SK-N-SH (cell line): Measurements from ENCODE around the gene SPTBN1. TPM values are rescaled to one million over a fixed set of nuclear protein-coding genes. Genes with fewer than 3 reads are reported as not detected.

Experiments
- CTCF ChIA-PET: fragments of 300-600, 350-600 bp; formaldehyde crosslinking; extraction: SDS; loops from one replicate; lab custom pipeline; 2021; lab: Yijun Ruan, JAX
- POLR2A ChIA-PET: fragments of 350-600 bp; sonication (Branson Sonifier 250); formaldehyde crosslinking; extraction: SDS; loops from one replicate; lab custom pipeline; 2020; ENCODE audit warnings: antibody characterized with exemption, inconsistent platforms; lab: Yijun Ruan, JAX
- DNase-seq: peaks from one replicate; pipeline ENCODE4 v3.0.0; 2012
- H2AFZ ChIP-seq: fragments of 200-600 bp; sonication (generic); 2 replicates; pipeline ENCODE4 v1.8.1; 2016; ENCODE audit warnings: antibody characterized with exemption, mild to moderate bottlenecking, low read depth
- H3F3A ChIP-seq: fragments of 200-600 bp; sonication (generic); replicated peaks from 2 replicates; pipeline ENCODE3; 2016; ENCODE audit warnings: antibody characterized with exemption, mild to moderate bottlenecking; ENCODE audit not compliant: insufficient read depth
- H3K27ac ChIP-seq, 2 experiments: fragments of 200-500 bp in 1 of 2; fragments of 200-600 bp in 1 of 2; sonication (Bioruptor generic) in 1 of 2; sonication (generic), shearing (Covaris generic) in 1 of 2; 2 replicates each; pipeline versions ENCODE4 v1.5.1 to v1.6.1; 2014 to 2016; ENCODE audit warnings: low read depth in 2 of 2, inconsistent platforms in 1 of 2, low read length in 1 of 2, mild to moderate bottlenecking in 1 of 2, mixed read lengths in 1 of 2
- H3K27me3 ChIP-seq: fragments of 200-600 bp; sonication (generic), shearing (Covaris generic); 2 replicates; pipeline ENCODE4 v1.6.1; 2016; ENCODE audit warnings: mixed run types; ENCODE audit not compliant: insufficient read depth
- H3K36me3 ChIP-seq, 2 experiments: fragments of 200-500 bp in 1 of 2; fragments of 200-600 bp in 1 of 2; sonication (Bioruptor generic) in 1 of 2; sonication (generic) in 1 of 2; replicated peaks in 1 of 2; 2 replicates each; pipeline versions ENCODE3 to v1.5.1; 2014 to 2016; ENCODE audit warnings: low read length in 1 of 2, mild to moderate bottlenecking in 1 of 2; ENCODE audit not compliant: insufficient read depth in 2 of 2, control insufficient read depth in 1 of 2
- H3K4me1 ChIP-seq, 2 experiments: fragments of 200-500 bp in 1 of 2; fragments of 200-600 bp in 1 of 2; sonication (Bioruptor generic) in 1 of 2; sonication (generic), shearing (Covaris generic) in 1 of 2; 2 replicates each; pipeline versions ENCODE4 v1.5.1 to v1.6.1; 2014 to 2016; ENCODE audit warnings: low read depth in 1 of 2, low read length in 1 of 2, mixed run types in 1 of 2; ENCODE audit not compliant: insufficient read depth in 2 of 2, control insufficient read depth in 1 of 2
- H3K4me2 ChIP-seq: fragments of 200-600 bp; sonication (generic), shearing (Covaris generic); 2 replicates; pipeline ENCODE4 v1.6.1; 2017; ENCODE audit warnings: mixed run types
- H3K4me3 ChIP-seq, 2 experiments: fragments of 200-500 bp in 1 of 2; fragments of 200-600 bp in 1 of 2; sonication (Bioruptor generic) in 1 of 2; sonication (generic), shearing (Covaris generic) in 1 of 2; 2 replicates each; pipeline versions ENCODE4 v1.5.1 to v1.8.1; 2014 to 2016; ENCODE audit warnings: low read depth in 2 of 2, inconsistent platforms in 1 of 2, low read length in 1 of 2, mild to moderate bottlenecking in 1 of 2, mixed read lengths in 1 of 2, moderate library complexity in 1 of 2
- H3K79me2 ChIP-seq: fragments of 200-600 bp; sonication (generic); 2 replicates; pipeline ENCODE4 v1.8.1; 2017; ENCODE audit warnings: mild to moderate bottlenecking; ENCODE audit not compliant: insufficient read depth
- H3K9ac ChIP-seq: fragments of 200-600 bp; sonication (generic); 2 replicates; pipeline ENCODE4 v1.6.1; 2017; ENCODE audit warnings: mixed run types
- H3K9me2 ChIP-seq: fragments of 200-600 bp; sonication (generic); 2 replicates; pipeline ENCODE4 v1.6.1; 2017; ENCODE audit warnings: mixed run types
- H3K9me3 ChIP-seq: fragments of 200-600 bp; sonication (generic); 2 replicates; pipeline ENCODE4 v1.6.1; 2017; ENCODE audit warnings: mixed run types, mild to moderate bottlenecking, moderate library complexity
- H4K20me1 ChIP-seq: fragments of 200-600 bp; sonication (generic); 2 replicates; pipeline ENCODE4 v1.6.1; 2017; ENCODE audit warnings: mild to moderate bottlenecking, mixed run types; ENCODE audit not compliant: insufficient read depth
- CHD2 ChIP-seq: fragments of 150-350 bp; IDR thresholded peaks from 2 replicates; pipeline ENCODE4 v1.6.1; 2018; ENCODE audit warnings: low read length; ENCODE audit not compliant: partially characterized antibody
- EP300 ChIP-seq, 2 experiments: IDR thresholded peaks; 2 replicates each; pipeline versions ENCODE4 v1.4.0 to v1.6.1; 2012; ENCODE audit warnings: borderline replicate concordance in 1 of 2, low read depth in 1 of 2, low read length in 1 of 2
- FOXJ3 ChIP-seq: sonication (generic); formaldehyde crosslinking; IDR thresholded peaks from 2 replicates; pipeline ENCODE4 v1.5.1; 2020; ENCODE audit warnings: mild to moderate bottlenecking, missing genetic modification reagents
- FOXM1 ChIP-seq: IDR thresholded peaks from 2 replicates; pipeline ENCODE4 v1.4.0; 2012; ENCODE audit warnings: low read depth, mild to moderate bottlenecking
- GABPA ChIP-seq: IDR thresholded peaks from 2 replicates; pipeline ENCODE4 v1.4.0; 2012; ENCODE audit warnings: low read depth, mild to moderate bottlenecking
- MXI1 ChIP-seq: IDR thresholded peaks from 2 replicates; pipeline ENCODE4 v1.6.1; 2012; ENCODE audit warnings: mild to moderate bottlenecking, low read depth, low read length, improper control_type of control experiment
- NRF1 ChIP-seq: IDR thresholded peaks from 2 replicates; pipeline ENCODE4 v1.6.1; 2012; ENCODE audit warnings: low read depth, mild to moderate bottlenecking, low read length
- POLR2AphosphoS5 ChIP-seq: IDR thresholded peaks from 2 replicates; pipeline ENCODE4 v1.6.1; 2012; ENCODE audit warnings: low read depth, low read length
- RCOR1 ChIP-seq: fragments of 150-350 bp; IDR thresholded peaks from 2 replicates; pipeline ENCODE4 v1.6.1; 2017; ENCODE audit warnings: antibody characterized with exemption, low read length
- REST ChIP-seq: IDR thresholded peaks from 2 replicates; pipeline ENCODE4 v1.6.1; 2012; ENCODE audit warnings: mild to moderate bottlenecking, low read depth, low read length, moderate library complexity
- RFX5 ChIP-seq: IDR thresholded peaks from 2 replicates; pipeline ENCODE4 v1.6.1; 2012; ENCODE audit warnings: mild to moderate bottlenecking, improper control_type of control experiment, low read length
- SIN3A ChIP-seq: IDR thresholded peaks from 2 replicates; pipeline ENCODE4 v1.6.1; 2012; ENCODE audit warnings: low read depth, mild to moderate bottlenecking, low read length, moderate library complexity, borderline replicate concordance
- TAF1 ChIP-seq: IDR thresholded peaks from 2 replicates; pipeline ENCODE4 v1.6.1; 2012; ENCODE audit warnings: low read depth, mild to moderate bottlenecking, low read length, moderate library complexity, borderline replicate concordance
- YY1 ChIP-seq: IDR thresholded peaks from 2 replicates; pipeline ENCODE4 v1.4.0; 2012; ENCODE audit warnings: low read depth, mild to moderate bottlenecking
- WGBS: methylation state at CpG from one replicate; pipeline ENCODE4 v1.1.6; 2017; ENCODE audit warnings: low lambda C conversion rate; 5-methylcytosine and 5-hydroxymethylcytosine counted together
- polyA plus RNA-seq, 3 experiments: library from polyadenylated mRNA; depleted of rRNA; stranded (reverse); fragments of >200 nt; gene quantifications; 2 replicates each; pipeline ENCODE4 v1.2.3, GENCODE V29; 2012
- TF ChIP-seq, protein P1 (sequence below): fragments of 200-600 bp; sonication (generic); IDR thresholded peaks from 2 replicates; pipeline ENCODE4 v1.6.1; 2017; ENCODE audit warnings: antibody characterized with exemption, mild to moderate bottlenecking, moderate library complexity
- TF ChIP-seq, protein P2 (sequence below): IDR thresholded peaks from 2 replicates; pipeline ENCODE4 v1.4.0; 2012; ENCODE audit warnings: low read depth
- TF ChIP-seq, protein P3 (sequence below): IDR thresholded peaks from 2 replicates; pipeline ENCODE4; 2012

The SPTBN1 gene
- polyA plus RNA-seq (2012; rRNA removed), result 27.1 and 29.1 TPM in 2 replicates
- 15.4 and 18.8 TPM in 2 replicates for polyA plus RNA-seq (2012; cell fraction: cytosol; rRNA removed)
- polyA plus RNA-seq (2012; cell fraction: nucleus; rRNA removed), result 92.5 and 114 TPM in 2 replicates

DNA sequence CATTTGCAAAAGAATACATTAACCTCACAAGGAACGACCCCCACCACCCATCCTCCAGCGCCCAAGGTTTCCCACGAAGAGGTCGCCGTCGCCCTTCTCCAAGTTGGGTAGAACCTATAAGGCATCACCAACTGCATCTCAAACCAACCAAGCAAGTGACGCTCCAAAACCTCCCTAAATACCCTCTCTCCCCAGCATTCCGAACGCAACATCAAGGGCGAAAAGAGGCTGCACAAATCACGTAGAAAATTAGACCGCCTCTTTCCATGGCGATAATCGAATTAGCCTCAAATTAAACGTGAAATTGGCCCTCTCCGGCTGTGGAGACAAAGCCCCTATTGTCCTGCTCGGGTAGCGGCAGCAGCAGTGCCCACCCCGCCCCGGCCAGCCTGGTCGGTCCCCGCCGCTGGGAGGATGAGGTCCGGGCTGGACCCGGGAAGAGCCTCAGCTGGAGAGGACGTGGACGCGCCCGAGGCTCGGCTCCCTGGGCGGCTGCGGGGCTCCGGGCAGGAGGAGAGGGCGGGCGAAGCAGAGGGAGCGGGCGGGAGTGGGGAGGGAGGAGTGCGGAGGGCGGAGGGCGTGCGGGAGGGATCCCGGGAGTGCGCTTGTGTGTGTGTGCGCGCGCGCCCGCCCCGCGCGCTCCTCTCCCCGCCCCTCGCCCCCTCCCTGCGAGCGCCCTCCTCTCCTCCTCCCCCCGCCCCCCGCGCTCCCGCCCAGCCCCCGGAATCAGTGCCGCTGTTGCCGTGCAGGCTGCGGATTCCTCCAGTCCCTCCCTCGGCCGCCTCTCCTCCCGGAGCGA is at the start of gene SPTBN1:
Gene SPTBN1 (plus strand): TSS at position 765 of the 799 bp plus-strand sequence. CDS start 70,092 bp downstream, outside the sequence.
- CTCF ChIA-PET, result interaction anchor here (1.1 kb wide), 1 partner anchor 349 kb away, joined by 3 read pairs; no protein-coding TSS in a partner anchor
- peak within 1 kb of the TSS; percentile 82 to 96 for H3K27ac ChIP-seq
- H4K20me1 ChIP-seq, result peaks cover 29% of the 10 kb centered on the region
- no peaks in the 10 kb centered on the region for H3K9me3 ChIP-seq
- TF ChIP-seq YY1, result no peak
- TF ChIP-seq RFX5, result peak; percentile 33; the same call in 1 of the 2 replicates
- no peak for TF ChIP-seq GABPA
- TF ChIP-seq, protein P1, sequence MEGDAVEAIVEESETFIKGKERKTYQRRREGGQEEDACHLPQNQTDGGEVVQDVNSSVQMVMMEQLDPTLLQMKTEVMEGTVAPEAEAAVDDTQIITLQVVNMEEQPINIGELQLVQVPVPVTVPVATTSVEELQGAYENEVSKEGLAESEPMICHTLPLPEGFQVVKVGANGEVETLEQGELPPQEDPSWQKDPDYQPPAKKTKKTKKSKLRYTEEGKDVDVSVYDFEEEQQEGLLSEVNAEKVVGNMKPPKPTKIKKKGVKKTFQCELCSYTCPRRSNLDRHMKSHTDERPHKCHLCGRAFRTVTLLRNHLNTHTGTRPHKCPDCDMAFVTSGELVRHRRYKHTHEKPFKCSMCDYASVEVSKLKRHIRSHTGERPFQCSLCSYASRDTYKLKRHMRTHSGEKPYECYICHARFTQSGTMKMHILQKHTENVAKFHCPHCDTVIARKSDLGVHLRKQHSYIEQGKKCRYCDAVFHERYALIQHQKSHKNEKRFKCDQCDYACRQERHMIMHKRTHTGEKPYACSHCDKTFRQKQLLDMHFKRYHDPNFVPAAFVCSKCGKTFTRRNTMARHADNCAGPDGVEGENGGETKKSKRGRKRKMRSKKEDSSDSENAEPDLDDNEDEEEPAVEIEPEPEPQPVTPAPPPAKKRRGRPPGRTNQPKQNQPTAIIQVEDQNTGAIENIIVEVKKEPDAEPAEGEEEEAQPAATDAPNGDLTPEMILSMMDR, result no peak
- TF ChIP-seq FOXM1, result no peak
- peak; percentile 33; the same call in 1 of the 2 replicates for TF ChIP-seq FOXJ3 (CRISPR knock-in tag)
- peak; percentile 70; the same call in 1 of the 2 replicates for TF ChIP-seq POLR2AphosphoS5
- TF ChIP-seq MXI1, result peak; percentile 44; the same call in 1 of the 2 replicates
- peak; percentile 36; the same call in 1 of the 2 replicates for TF ChIP-seq SIN3A
- TF ChIP-seq, protein P2, sequence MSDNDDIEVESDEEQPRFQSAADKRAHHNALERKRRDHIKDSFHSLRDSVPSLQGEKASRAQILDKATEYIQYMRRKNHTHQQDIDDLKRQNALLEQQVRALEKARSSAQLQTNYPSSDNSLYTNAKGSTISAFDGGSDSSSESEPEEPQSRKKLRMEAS, result 0 out of 2 replicates have a peak, but pooled peaks have one; percentile 11
- peak; percentile 54 for TF ChIP-seq NRF1
- 0 out of 2 replicates have a peak, but pooled peaks have one; percentile 2 for TF ChIP-seq RCOR1
- TF ChIP-seq REST, result no peak
- TF ChIP-seq EP300 (IDR thresholded peaks at IDR 0.05; ENCODE audit: borderline replicate concordance in 1 of 2, low read depth in 1 of 2, low read length in 1 of 2), result peak in 1 of 2 experiments; percentile 14; a peak in 1 of 4 replicates
- TF ChIP-seq, protein P3, sequence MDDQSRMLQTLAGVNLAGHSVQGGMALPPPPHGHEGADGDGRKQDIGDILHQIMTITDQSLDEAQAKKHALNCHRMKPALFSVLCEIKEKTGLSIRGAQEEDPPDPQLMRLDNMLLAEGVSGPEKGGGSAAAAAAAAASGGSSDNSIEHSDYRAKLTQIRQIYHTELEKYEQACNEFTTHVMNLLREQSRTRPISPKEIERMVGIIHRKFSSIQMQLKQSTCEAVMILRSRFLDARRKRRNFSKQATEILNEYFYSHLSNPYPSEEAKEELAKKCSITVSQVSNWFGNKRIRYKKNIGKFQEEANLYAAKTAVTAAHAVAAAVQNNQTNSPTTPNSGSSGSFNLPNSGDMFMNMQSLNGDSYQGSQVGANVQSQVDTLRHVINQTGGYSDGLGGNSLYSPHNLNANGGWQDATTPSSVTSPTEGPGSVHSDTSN, result no peak
- peak; percentile 84; the same call in 1 of the 2 replicates for TF ChIP-seq TAF1
- TF ChIP-seq CHD2, result peak; percentile 19
- TF ChIP-seq, all 33 proteins: peak for 11
- Histone ChIP-seq H3K4me3 (peak within 1 kb of the TSS; percentile 86 to 88), H3K27me3 (no peaks in the 10 kb centered on the region), H3K4me1 (peaks cover 15 to 18% of the 10 kb centered on the region in 2 experiments; a peak in 2 of 4 replicates), H3K79me2 (peaks cover 38% of the 10 kb centered on the region), H3K36me3 (peaks cover 0 to 6% of the 10 kb centered on the region in 2 experiments), H3K4me2 (peak within 1 kb of the TSS; percentile 97), H3K9ac (peak within 1 kb of the TSS; percentile 90), H3F3A (peaks cover 6% of the 10 kb centered on the region), H2AFZ (peak within 1 kb of the TSS; percentile 91), H3K9me2 (no peaks in the 10 kb centered on the region)
- WGBS, result 3% methylated on average over 42 of the region's 67 CpGs
- POLR2A ChIA-PET, result interaction anchor here (0.6 to 1.5 kb wide), 3 partner anchors 95 to 348 kb away, joined by 3 to 6 read pairs (median 3); no protein-coding TSS in a partner anchor
- DNase-seq, result peak; percentile 97
